Tongue (tissue), 2 donors: ENCODE results near the gene PWWP2B. TPM values are rescaled to one million over a fixed set of nuclear protein-coding genes. Genes with fewer than 3 reads are reported as not detected.
A peak's percentile ranks its signal among the peaks of the same experiment; 100 is the strongest.
"Not testable (repeated sequence)": the region's sequence is repeated elsewhere in the genome, so short reads cannot be mapped to it uniquely, and the experiment has no call there.

ENCODE experiments used
- DNase-seq: peaks from one replicate; pipeline ENCODE4 v3.0.0-alpha.2; 2015
- total RNA-seq: library from RNA; depleted of rRNA; stranded (reverse); fragments of >200 nt; gene quantifications from one replicate; pipeline ENCODE4 v1.2.3, GENCODE V29; 2014

The PWWP2B gene
- total RNA-seq, 1 donor from 2014 or later: 25.3 TPM

GRCh38 chr10:132381741-132382140, 15.3 kb upstream of the PWWP2B start:
- no peak for DNase-seq

DNA sequence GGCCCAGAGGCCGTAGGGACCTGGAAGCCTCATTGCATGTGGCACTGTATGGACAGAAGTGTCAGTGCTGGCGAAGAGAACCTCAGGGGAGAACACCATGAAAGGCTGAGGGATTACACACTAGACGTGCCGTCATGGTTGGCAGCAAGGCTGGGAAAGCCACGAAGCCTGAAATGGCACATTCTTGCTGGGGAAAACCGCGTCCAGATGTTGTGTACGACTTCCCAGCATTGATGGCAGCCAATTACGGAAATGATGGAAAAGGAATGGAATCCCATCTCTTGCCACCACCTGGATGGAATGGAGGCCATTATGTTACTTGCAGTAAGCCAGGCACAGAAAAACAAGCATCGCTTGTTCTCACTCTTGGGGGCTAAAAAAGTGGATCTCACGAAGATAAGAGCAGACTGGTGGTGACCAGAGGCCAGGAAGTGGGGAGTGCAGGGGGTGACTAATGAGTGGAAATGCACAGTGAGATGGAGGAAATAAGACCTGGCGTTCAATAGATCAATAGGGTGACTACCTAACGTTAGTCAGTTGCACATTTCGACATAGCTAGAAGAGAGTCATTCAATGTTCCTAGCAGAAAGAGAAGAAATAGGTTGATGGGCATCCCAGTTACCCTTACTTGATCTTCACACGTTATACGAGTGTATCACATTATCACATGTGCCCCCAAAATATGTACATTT, 14.6 kb upstream of the PWWP2B start:
- DNase-seq: peak; percentile 47

DNA sequence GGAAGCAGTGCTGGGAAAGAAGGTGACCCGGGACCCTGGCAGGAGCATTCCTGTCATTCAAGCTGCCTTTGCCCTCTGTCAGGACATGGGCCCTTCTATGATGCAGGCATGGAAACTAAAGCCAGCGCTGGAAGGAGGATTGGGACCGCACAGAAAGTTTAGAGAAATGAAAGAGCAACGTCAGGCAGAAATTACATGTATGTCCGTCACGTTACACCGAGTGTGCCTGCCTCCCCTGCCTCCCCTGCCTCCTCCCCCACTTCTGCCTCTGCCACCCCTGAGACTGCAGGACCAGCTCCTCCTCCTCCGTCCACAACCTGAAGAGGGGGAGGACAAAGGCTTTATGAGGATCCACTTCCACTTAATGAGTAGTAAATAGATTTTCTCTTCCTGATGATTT, 13.9 kb upstream of the PWWP2B start:
- DNase-seq: no peak

DNA sequence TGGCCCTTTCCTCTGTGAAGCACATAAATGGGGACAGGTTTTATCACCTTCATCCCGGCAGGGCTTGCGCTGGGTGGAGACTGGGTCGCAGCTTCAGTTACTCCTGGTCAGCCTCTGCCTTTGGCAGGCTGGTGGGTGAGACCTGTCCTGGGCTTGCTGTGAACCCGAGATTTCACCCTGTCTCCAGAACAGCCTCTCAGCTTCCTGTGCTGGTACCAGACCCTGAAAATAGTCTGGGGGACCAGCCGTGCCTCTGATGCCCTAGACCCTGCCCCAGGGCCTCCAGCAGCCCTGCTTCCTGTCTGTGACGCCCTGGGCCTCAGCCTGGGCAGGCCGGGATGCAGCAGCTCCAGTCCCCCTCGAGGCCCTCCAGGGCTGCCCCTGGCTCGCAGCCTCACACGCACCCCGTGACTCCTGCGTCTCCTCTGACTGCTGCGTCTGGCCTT, 13.2 kb upstream of the PWWP2B start:
- DNase-seq: no peak

DNA sequence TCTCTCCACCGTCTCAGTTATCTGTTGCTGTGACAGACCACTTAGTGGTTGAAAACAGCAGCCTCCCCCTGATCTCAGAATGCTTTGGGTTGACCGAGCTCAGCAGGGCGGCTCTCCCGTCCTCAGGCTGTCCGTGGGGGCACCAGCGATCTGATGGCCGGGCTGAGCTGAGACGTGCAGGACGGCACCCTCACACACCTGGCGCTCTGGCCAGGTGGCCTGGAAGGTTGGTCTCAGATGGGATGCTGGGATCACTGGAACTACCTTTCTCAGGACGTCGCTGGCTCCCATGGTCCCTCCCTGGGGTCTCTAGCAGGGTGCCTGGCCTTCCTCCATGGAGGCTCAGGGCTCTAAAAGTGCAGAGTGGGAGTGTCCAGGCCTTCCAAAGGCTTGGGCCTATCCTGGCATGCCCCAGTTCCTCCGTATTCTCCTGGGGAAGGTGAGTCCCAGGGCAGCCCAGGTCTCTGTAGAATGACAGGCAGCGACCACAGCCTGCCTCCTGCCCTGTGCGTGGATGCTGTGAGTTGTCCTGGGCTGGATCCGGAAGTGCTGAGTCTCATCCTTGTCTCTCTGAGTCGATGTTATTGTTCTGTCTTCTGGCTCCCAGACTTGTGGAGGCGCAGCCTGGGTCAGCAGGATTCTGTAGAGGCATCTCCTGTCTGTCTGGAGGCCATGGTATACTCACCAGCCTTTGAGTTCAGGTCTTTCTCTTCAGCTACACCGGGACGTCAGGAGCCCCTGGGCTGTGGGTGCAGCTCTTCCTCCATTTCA, 12.2 kb upstream of the PWWP2B start:
- DNase-seq: no peak

GRCh38 chr10:132385389-132385667, 11.7 kb upstream of the PWWP2B start:
- no peak for DNase-seq

DNA sequence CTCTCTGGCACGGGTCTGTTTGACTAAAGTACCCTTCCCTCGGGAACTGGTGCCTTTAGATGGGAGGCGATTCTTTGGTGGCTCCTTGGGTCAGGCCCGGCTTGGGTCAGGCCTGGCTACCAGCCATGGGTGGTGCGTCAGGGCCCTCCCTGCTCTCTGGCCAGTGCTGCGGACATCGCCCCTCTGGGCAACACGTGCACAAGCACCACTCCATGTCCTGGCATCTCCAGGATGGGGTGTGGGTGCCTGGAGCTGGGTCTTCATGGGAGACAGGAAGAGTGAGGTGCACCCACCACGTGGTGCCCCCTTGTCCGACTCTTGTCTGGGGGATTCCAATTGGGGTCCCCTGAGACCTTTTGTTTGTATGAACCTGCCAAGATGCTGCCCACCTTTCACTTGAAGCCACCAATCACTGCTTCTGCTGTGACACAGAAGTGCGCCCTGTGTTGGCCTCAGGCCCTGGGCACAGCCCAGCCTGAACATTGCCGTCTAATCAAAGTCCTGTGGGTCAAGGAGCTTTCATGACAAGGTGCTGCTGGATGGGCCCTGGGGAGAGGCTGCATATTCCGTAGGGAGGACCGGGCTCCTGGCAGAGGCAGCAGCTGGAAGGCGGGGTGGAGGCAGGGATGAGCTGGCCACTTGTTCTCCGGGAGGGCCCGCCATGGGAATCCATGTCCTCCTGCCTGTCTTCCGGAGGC, 11.1 kb upstream of the PWWP2B start:
- DNase-seq: no peak

DNA sequence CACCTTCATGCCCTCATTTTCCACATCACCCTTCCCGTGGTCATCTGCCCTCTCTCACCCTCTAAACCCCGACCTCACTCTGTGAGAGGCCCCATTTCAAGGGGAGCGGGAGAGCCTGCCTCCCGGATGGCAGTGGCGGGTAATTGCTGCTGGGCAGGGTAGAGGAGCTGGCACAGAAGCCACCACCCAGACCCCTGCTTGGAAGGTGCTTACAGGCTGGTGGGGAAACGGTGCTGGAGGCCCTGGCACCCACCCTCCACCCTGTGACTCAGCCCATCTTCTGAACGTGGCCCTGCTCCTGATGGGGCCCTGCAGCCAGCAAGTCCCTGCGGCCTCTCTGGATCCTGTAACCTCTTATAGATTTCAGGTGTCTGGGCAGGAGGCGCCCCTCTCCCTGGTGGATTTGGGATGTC, 10.6 kb upstream of the PWWP2B start:
- no peak for DNase-seq

DNA sequence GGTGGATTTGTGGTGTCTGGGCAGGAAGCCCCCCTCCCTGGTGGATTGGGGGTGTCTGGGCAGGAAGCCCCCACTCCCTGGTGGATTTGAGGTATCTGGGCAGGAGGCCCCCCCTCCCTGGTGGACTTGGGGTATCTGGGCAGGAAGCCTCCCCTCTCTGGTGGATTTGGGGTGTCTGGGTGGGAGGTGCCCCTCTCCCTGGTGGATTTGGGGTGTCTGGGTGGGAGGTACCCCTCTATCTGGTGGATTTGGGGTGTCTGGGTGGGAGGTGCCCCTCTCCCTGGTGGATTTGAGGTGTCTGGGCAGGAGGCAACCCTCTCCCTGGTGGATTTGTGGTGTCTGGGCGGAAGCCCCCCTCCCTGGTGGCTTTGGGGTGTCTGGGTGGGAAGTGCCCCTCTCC, 10.1 kb upstream of the PWWP2B start:
- DNase-seq: not testable (repeated sequence)

DNA sequence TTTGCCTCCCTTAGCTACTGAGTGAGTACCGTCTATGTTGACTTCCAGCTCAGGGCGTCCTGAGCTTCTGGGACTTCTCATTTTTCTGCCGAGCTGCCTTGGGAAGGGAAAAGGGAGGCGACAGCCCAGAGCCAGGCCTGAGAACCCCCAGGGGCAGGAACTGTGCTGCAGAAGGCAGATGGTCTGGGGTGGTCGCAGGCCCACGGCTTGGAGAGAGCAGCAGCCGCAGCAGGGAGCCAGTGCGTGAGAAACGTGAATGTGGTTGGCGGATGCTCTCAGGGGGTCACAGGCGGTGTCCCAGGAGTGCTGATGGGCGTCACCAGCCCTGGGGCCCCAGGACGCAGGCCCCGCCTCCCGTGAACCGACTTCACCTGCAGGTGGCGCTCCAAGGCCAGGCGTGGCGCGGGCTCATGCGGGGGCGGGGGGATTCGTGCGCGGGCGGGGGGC, 9.2 kb upstream of the PWWP2B start:
- DNase-seq: peak; percentile 76

DNA sequence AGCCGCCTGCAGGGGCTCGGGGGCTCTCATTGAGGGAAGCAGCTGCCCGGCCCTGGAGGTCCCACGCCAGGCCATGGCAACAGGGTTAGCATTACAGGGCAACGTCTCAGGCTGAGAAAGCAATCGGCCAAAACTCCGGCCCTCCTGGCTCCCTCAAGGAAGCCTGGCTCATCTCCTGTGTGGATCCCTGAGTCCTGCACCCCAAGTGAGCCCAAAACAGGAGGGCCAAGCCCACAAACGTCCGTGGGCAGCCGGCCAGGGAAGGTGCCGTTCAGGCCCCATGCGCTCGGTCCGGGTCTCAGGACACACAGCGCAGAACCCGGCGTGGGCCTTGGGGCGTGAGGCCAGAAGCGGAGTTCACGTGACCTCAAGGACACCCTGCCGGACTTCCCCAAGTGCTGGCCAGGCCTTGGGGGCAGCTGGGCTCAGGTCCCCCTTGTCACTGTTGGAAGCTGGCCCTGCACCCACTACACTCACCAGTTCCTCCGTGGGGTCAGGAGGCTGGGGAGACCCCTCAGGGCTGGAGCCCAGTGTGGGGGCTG, 8.0 kb upstream of the PWWP2B start:
- no peak for DNase-seq

DNA sequence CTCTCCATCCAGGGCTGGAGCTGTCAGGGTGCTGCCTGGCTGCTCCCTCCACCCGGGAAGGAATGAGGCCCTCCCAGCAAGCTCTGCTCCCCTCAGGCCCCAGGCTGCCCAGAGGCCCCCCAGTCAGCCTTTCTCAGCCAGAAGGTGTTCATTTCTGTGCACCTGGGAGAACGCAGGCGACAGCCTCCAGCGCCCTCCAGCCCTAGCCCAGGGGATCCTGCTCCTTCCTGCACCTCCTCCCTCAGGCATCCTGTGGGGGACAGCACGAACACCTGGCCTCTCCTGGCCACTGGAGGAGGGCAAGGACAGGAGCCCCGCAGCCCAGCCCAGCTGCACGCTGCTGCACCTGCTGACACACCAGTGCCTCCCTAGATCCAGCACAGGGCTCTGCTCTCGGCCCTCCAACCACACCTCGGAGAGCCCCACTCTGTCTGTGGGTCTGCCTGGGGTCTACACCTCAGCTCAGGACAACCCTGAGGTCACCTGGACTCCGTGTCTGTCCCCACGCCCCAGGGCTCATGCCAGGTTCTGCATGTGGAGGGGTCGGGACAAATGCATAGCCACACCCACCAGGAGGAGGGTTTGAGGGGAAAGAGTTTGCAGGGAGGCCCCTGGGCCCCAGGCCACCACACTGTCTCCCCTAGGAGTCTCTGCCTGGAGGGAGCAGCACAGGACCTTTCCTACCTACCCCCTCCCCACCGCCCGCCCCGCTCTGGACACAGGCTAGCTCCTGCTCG, 7.4 kb upstream of the PWWP2B start:
- no peak for DNase-seq

DNA sequence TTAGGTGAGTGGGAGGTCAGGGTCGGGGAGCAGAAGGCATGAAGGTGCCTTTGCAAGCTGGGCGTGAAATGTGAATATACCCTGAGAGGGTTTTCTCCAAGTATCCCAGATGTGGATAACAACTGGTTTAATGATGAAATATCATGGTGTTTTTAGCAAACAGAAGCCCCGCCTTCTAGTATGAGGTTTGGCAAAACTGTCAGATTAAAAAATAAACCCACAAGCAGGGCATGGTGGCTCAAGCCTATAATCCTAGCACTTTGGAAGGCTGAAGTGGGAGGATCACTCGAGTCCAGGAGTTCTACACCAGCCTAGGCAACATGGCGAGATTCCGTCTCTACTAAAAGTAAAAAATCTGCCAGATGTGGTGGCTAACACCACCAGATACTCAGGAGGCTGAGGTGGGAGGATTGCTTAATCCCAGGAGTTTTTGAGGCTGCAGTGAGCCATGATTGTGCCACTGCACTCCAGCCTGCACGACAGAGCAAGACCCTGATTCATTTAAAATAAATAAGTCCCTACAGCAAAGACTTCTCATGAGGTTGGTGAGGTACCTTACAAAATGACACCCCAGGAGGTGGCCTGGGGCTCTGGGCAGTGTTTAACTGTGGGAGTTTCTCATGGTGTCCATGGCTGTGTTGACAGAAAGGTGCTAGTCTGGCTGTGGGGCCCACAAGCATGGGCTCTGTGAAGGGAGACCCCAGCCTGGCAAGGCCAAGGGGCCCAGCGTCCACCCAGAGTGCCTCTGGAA, 6.7 kb upstream of the PWWP2B start:
- no peak for DNase-seq

DNA sequence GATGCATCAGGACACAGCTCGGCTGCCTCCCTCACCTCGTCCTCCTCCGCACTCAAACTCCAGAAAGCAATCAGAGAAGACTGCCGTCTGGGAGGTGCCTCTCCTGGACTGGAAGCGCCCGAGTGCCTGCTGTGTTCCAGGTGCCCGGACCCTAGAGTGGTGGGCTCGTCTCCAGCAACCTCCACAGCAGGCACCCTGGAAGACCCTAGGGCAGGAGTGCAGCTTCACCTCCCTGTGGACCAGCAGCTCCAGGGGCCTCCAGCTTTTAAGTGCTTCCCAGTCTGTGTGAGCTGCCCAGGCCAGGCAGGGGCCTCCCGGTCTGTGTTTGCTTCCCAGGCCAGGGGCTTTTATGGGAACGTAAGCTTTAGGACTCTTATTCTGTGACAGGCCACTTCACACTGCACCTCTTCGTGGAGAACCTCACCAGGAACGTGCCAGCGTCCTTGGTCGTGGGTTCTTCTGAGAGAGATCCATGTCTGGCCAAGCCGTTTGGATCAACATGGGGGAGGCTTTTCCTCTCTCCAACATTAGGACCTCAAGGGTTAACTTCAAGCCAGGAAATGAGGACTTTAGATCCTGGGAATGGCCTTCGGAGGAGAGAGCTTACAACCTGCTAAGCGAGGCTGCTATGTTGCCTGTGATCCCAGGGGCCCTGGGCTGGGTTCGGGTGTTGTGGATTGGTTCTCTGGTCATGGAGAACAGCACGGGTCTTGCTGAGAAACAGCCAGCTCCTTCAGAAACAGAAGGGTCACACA, 5.9 kb upstream of the PWWP2B start:
- no peak for DNase-seq

DNA sequence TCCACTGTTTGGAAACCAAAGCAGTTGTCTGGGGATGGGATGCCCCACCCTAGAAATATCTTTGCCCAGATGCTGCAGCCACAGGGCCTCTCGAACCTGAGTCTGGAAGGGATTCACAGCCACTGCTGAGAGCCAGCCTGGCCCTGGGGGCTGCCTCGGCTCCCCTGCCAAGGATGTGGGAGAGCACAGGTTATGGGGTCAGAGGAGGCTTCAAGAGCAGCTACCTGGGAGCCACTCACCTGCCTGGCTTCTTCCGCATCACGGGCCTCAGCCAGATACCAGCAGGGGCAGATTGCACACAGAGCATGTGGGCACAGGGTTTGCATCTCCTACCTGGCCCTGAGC, 5.4 kb upstream of the PWWP2B start:
- no peak for DNase-seq

DNA sequence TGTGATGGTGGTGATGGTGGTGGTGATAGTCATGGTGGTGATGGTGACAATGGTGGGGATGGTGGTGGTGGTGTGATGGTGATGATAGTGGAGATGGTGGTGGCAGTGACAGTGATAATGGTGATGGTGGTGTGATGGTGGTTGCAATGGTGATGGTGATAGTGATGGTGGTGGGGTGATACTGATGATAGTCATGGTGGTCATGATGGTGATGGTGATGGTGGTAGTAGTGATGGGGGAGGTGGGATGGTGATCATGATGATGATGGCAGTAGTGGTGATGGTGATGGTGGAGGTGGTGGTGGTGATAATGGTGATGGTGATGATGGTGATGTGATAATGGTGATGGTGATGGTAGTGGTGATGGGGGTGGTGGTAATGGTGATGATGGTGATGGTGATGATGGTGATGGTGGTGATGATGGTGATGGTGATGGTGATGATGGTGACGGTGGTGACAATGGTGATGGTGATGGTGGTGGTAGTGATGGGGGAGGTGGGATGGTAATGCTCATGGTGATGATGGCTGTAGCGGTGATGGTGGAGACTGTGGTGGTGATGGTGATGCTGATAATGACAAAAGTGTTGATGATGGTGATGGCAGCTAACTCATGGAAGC, 4.7 kb upstream of the PWWP2B start:
- no peak for DNase-seq

- no peak for DNase-seq
Measured at GRCh38 chr10:132392811-132393694, 3.9 kb upstream of the PWWP2B start.

DNA sequence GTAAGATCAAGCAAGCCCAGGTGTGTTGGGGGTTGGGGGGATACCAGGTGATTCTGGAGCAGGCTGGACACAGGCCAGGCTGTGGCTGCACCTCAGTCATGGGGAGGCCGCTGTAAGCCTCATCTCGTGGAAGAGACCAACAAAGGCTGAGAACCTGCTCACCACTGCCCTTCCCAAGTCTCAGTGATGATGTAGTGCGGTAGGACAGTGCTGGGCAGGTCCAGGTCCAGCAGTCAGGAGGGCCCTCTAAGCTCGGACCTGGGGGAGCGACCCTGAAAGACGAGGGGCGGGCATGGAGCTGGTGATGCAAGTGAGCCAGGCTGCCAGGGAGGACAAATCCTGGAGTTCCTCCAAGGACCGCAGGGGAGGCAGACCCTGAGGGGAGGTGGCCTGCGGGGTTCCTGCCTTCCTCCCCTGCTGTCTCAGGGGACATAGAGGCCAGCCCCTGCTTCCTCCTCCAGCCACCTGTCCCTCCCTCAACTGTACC, 3.3 kb upstream of the PWWP2B start:
- DNase-seq: no peak

- no peak for DNase-seq
Measured at GRCh38 chr10:132394201-132394811, 2.7 kb upstream of the PWWP2B start.
